Cardiac fibroblast (primary cell): Measurements from ENCODE around the gene CSMD2.

Experiments
- DNase-seq, 2 donors: peaks; one replicate each; pipeline versions ENCODE4 v3.0.0 to v3.0.0-alpha.2; 2010; ENCODE audit warnings: low read depth in 2 of 2
- H3K4me3 ChIP-seq, 2 donors: replicated peaks in 1 of 2; 1 replicate in 1 of 2; 2 replicates in 1 of 2; pipeline ENCODE4 v1.5.1; 2011; ENCODE audit warnings: low read depth in 2 of 2, low read length in 2 of 2, mild to moderate bottlenecking in 2 of 2, moderate library complexity in 1 of 2
- TF ChIP-seq, protein P1 (sequence below): IDR thresholded peaks from one replicate; pipeline ENCODE4 v1.5.1; 2011; ENCODE audit warnings: low read depth, mild to moderate bottlenecking, low read length, inconsistent platforms

Gene CSMD2

GRCh38 chr1:34057347-34058130 lies 107.5 kb downstream of the CSMD2 start:
- H3K4me3 ChIP-seq = no peak overlapping the region
- no peak for DNase-seq
- TF ChIP-seq, protein P1, sequence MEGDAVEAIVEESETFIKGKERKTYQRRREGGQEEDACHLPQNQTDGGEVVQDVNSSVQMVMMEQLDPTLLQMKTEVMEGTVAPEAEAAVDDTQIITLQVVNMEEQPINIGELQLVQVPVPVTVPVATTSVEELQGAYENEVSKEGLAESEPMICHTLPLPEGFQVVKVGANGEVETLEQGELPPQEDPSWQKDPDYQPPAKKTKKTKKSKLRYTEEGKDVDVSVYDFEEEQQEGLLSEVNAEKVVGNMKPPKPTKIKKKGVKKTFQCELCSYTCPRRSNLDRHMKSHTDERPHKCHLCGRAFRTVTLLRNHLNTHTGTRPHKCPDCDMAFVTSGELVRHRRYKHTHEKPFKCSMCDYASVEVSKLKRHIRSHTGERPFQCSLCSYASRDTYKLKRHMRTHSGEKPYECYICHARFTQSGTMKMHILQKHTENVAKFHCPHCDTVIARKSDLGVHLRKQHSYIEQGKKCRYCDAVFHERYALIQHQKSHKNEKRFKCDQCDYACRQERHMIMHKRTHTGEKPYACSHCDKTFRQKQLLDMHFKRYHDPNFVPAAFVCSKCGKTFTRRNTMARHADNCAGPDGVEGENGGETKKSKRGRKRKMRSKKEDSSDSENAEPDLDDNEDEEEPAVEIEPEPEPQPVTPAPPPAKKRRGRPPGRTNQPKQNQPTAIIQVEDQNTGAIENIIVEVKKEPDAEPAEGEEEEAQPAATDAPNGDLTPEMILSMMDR = no peak

DNA sequence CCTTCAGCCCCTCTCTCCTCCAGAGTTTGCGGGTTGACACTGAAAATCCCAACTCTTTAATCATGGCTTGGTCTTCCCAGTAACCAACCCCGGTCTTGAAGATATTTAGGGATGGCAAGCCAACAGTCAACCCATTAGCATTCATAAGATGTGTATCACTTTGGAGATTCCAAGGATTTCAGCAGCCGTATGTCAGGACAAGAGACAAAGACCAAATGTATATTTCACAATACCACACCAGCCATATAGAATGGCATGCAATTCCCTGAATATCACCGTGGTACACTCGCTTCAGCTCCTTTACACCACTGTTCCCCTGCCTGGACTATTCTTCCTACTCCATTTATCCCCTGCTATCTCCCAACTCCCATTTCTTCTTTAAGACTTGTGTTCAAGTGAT lies 109.2 kb downstream of the CSMD2 start:
- no peak overlapping the region for H3K4me3 ChIP-seq
- no peak for DNase-seq
- TF ChIP-seq, protein P1 = no peak

- no peak for DNase-seq
- TF ChIP-seq, protein P1 = no peak
- no peak overlapping the region for H3K4me3 ChIP-seq
These were observed 110.1 kb downstream of the CSMD2 start for GRCh38 chr1:34054920-34055319.

- TF ChIP-seq, protein P1 = no peak
- no peak for DNase-seq
These were observed 111.4 kb downstream of the CSMD2 start for GRCh38 chr1:34053660-34054059.

DNA sequence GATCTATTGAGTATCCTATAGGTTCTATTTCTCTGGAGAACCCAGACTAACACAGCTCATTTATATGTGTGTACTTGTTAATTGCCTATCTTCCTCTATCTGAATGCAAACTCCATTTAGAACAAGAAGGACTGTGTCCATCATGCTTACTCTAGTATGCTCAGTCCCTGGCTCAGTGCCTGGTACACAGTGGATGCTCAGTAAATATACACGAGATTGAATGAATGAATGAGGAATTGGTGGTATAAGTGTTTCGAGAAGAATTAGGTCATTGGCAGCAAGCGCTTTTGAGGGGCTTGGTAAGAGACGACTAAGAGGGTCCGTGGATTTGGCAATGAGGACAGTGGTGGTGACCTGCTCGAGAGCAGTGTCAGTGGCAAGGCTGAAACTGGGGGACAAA lies 112.5 kb downstream of the CSMD2 start:
- no peak overlapping the region for H3K4me3 ChIP-seq
- no peak for DNase-seq
- TF ChIP-seq, protein P1 = no peak

More at GRCh38 chr1:34053660-34054059, 111.4 kb downstream of the CSMD2 start:
- H3K4me3 ChIP-seq = no peak overlapping the region

GRCh38 chr1:34050709-34051485 lies 114.1 kb downstream of the CSMD2 start:
- TF ChIP-seq, protein P1 = no peak
- DNase-seq = no peak
- H3K4me3 ChIP-seq = no peak overlapping the region
